CD4-positive, alpha-beta T cell treated with Interleukin-6 for 4 hours (primary cell): Measurements from ENCODE around the gene CDHR3.
A peak's percentile ranks its signal among the peaks of the same experiment; 100 is the strongest.
"Not testable (repeated sequence)": the region's sequence is repeated elsewhere in the genome, so short reads cannot be mapped to it uniquely, and the experiment has no call there.

Experiments
- DNase-seq: peaks from one replicate; pipeline ENCODE4 v3.0.0-alpha.2; 2020; ENCODE audit warnings: mixed read lengths

The CDHR3 gene

GRCh38 chr7:105972276-105972675, 9.2 kb downstream of the CDHR3 start:
- DNase-seq: no peak

- no peak for DNase-seq
These were observed 11.4 kb downstream of the CDHR3 start for GRCh38 chr7:105974471-105974870.

GRCh38 chr7:105975770-105976417, 12.8 kb downstream of the CDHR3 start:
- DNase-seq: no peak

GRCh38 chr7:105976868-105977267, 13.8 kb downstream of the CDHR3 start:
- no peak for DNase-seq

- DNase-seq: no peak
These were observed 15.0 kb downstream of the CDHR3 start for GRCh38 chr7:105978035-105978434.

- no peak for DNase-seq
These were observed 15.9 kb downstream of the CDHR3 start for GRCh38 chr7:105978974-105979373.

- no peak for DNase-seq
These were observed 16.3 kb downstream of the CDHR3 start for GRCh38 chr7:105979405-105979804.

- no peak for DNase-seq
These were observed 17.8 kb downstream of the CDHR3 start for GRCh38 chr7:105980645-105981396.

GRCh38 chr7:105982388-105982787, 19.3 kb downstream of the CDHR3 start:
- no peak for DNase-seq

GRCh38 chr7:105984808-105985207, 21.7 kb downstream of the CDHR3 start:
- DNase-seq: not testable (repeated sequence)

GRCh38 chr7:105985229-105985628, 22.2 kb downstream of the CDHR3 start:
- no peak for DNase-seq

- no peak for DNase-seq
These were observed 22.7 kb downstream of the CDHR3 start for GRCh38 chr7:105985672-105986215.

- no peak for DNase-seq
These were observed 24.0 kb downstream of the CDHR3 start for GRCh38 chr7:105987046-105987445.

- no peak for DNase-seq
These were observed 25.2 kb downstream of the CDHR3 start for GRCh38 chr7:105988276-105988675.

GRCh38 chr7:105989191-105989590, 26.1 kb downstream of the CDHR3 start:
- DNase-seq: no peak

- no peak for DNase-seq
These were observed 26.6 kb downstream of the CDHR3 start for GRCh38 chr7:105989686-105990085.

GRCh38 chr7:105990141-105990540, 27.1 kb downstream of the CDHR3 start:
- no peak for DNase-seq

- DNase-seq: no peak
These were observed 27.8 kb downstream of the CDHR3 start for GRCh38 chr7:105990727-105991453.

GRCh38 chr7:105992905-105993304, 29.8 kb downstream of the CDHR3 start:
- peak; percentile 11 for DNase-seq

GRCh38 chr7:105996860-105997737, 34.0 kb downstream of the CDHR3 start:
- DNase-seq: no peak

GRCh38 chr7:105999256-105999655, 36.2 kb downstream of the CDHR3 start:
- no peak for DNase-seq

GRCh38 chr7:106001196-106001595, 38.1 kb downstream of the CDHR3 start:
- no peak for DNase-seq

- DNase-seq: no peak
These were observed 38.8 kb downstream of the CDHR3 start for GRCh38 chr7:106001886-106002285.
